Retinal pigment epithelial cell (primary cell): ENCODE data around the gene TTC19.

ENCODE experiments used
- DNase-seq: peaks from one replicate; pipeline ENCODE4 v3.0.0-alpha.2; 2010; ENCODE audit warnings: low read depth
- H3K4me3 ChIP-seq: 2 replicates; pipeline ENCODE4 v1.5.1; 2011; ENCODE audit warnings: mild to moderate bottlenecking, low read length, control low read depth, moderate library complexity
- CTCF ChIP-seq: conservative IDR thresholded peaks from 2 replicates; pipeline ENCODE4 v1.5.1; 2011; ENCODE audit warnings: low read depth, low read length, control low read depth, inconsistent platforms

TTC19 gene, protein sequence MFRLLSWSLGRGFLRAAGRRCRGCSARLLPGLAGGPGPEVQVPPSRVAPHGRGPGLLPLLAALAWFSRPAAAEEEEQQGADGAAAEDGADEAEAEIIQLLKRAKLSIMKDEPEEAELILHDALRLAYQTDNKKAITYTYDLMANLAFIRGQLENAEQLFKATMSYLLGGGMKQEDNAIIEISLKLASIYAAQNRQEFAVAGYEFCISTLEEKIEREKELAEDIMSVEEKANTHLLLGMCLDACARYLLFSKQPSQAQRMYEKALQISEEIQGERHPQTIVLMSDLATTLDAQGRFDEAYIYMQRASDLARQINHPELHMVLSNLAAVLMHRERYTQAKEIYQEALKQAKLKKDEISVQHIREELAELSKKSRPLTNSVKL

DNA sequence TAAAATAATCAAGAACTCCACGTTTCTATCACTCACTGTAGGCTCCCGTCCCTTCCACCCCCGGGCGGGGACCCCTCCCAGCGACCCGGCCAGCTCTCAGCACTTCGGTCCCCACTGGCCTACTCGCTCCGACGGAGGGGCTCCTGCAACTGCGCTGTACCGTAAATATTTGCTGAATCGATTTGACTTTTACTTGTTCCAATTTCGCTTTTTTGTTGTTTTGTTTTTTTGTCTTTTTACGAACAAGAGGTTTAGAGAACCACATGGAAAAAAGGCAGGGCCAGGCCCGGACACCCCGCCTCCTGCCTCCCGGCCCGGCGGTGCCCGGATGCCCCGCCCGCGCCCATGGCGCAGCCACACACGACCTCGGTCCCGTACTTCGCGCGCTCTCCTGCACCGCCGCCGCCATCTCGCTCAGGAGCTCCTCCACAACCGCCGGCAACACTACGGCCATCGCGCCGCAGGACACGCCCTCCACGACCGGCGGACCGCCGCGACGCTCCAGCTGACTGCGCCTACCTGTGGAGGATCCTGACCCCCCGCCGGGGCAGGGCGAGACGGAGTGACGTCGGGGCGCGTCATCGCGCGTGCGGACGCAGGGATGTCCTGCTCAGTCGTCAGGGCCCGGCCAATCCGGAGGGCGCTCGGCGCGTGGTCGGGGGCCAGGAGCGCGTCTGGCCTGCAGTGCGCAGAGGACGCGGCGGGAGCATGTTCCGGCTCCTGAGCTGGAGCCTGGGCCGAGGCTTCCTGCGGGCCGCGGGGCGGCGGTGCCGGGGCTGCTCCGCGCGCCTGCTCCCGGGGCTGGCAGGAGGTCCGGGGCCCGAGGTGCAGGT lies at the start of gene TTC19, which contains the start of gene ZSWIM7:
Gene TTC19 (plus strand): TSS at position 684 of the 833 bp plus-strand sequence. CDS start 25 bp downstream, at position 709.
Gene ZSWIM7 (minus strand): TSS at position 564 of the 833 bp plus-strand sequence. CDS start 110 bp downstream, at position 454.
- TF ChIP-seq CTCF = no peak

GRCh38 chr17:15951368-15952047 lies 48.1 kb upstream of the TTC19 start:
- H3K4me3 ChIP-seq = no peak overlapping the region
- no peak for DNase-seq
- TF ChIP-seq CTCF = no peak

More for the DNA sequence above, at the start of gene TTC19, which contains the start of gene ZSWIM7:
- DNase-seq = peak; percentile 77
- peak within 1 kb of the TSS; percentile 69 for H3K4me3 ChIP-seq

DNA sequence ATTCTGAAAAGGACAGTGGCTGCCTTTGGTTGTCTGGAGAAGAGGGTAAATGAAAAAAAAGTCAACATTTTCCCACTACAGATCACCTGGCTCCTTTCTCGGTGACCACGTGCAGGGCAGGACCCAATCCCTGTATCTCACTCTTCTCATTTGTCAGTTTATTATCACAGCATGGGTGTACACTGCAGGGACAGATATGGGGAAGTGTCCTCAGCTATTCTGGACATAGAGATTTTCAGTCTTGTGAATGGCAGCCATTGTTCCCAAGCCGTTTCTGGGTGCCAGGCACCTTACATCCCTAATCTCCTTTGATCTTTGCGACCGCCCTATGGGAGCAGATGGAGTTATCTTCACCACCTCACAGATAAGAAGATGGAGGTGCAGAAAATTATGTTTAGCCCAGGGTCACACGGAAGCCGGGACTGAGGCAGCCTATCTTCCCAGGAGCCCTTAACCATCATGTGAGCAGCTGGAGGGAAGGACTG lies 47.5 kb upstream of the TTC19 start:
- H3K4me3 ChIP-seq = no peak overlapping the region
- no peak for DNase-seq
- TF ChIP-seq CTCF = no peak

GRCh38 chr17:15952916-15953790 lies 46.5 kb upstream of the TTC19 start:
- TF ChIP-seq CTCF = no peak
- no peak for DNase-seq
- H3K4me3 ChIP-seq = no peak overlapping the region

GRCh38 chr17:15954222-15954621 lies 45.4 kb upstream of the TTC19 start:
- DNase-seq = peak; percentile 97
- no peak overlapping the region for H3K4me3 ChIP-seq
- no peak for TF ChIP-seq CTCF
